Fibroblast of the aortic adventitia (primary cell): ENCODE data around the gene DDX18. TPM values are rescaled to one million over a fixed set of nuclear protein-coding genes. Genes with fewer than 3 reads are reported as not detected.

ENCODE experiments used
- DNase-seq: peaks from one replicate; pipeline ENCODE4 v3.0.0-alpha.2; 2010; ENCODE audit warnings: low read depth
- H3K4me3 ChIP-seq: 2 replicates; pipeline ENCODE4 v1.5.1; 2011; ENCODE audit warnings: low read depth, mild to moderate bottlenecking, control low read depth, low read length, moderate library complexity
- CTCF ChIP-seq: IDR thresholded peaks from 2 replicates; pipeline ENCODE4 v1.5.1; 2011; ENCODE audit warnings: mild to moderate bottlenecking, low read length, control low read depth, inconsistent platforms; ENCODE audit not compliant: insufficient read depth
- total RNA-seq: library from RNA; depleted of rRNA; stranded (reverse); fragments of >200 nt; gene quantifications from 2 replicates; pipeline ENCODE4 v1.2.3, GENCODE V29; 2012; ENCODE audit warnings: low replicate concordance

DDX18 gene
- total RNA-seq, 1 donor: 48.3 TPM

- no peak for TF ChIP-seq CTCF
- no peak overlapping the region for H3K4me3 ChIP-seq
- no peak for DNase-seq
Observed at GRCh38 chr2:117850461-117850860, 36.0 kb downstream of the DDX18 start.

- H3K4me3 ChIP-seq: no peak overlapping the region
- TF ChIP-seq CTCF: no peak
- no peak for DNase-seq
Observed at GRCh38 chr2:117851969-117852368, 37.5 kb downstream of the DDX18 start.

GRCh38 chr2:117853316-117853715, 38.8 kb downstream of the DDX18 start:
- no peak for TF ChIP-seq CTCF
- H3K4me3 ChIP-seq: no peak overlapping the region
- no peak for DNase-seq

- TF ChIP-seq CTCF: no peak
- DNase-seq: no peak
Observed at GRCh38 chr2:117853873-117854272, 39.4 kb downstream of the DDX18 start.

GRCh38 chr2:117854610-117855009, 40.1 kb downstream of the DDX18 start:
- TF ChIP-seq CTCF: no peak
- no peak for DNase-seq
- H3K4me3 ChIP-seq: no peak overlapping the region

More at GRCh38 chr2:117853873-117854272, 39.4 kb downstream of the DDX18 start:
- H3K4me3 ChIP-seq: no peak overlapping the region

- TF ChIP-seq CTCF: no peak
- peak; percentile 13 for DNase-seq
- no peak overlapping the region for H3K4me3 ChIP-seq
Observed at GRCh38 chr2:117855886-117856285, 41.4 kb downstream of the DDX18 start.
